ENCODE measurements around the gene HTRA3.

HTRA3 gene

GRCh38 chr4:8286719-8287342, 17.3 kb downstream of the HTRA3 start:
- Histone ChIP-seq H3K4me1 (ENCODE audit: control insufficient read depth, insufficient read depth, low read length, poor library complexity, severe bottlenecking) (no peaks in the 10 kb centered on the region), H3K4me3 (ENCODE audit: insufficient read depth, low read depth, low read length, poor library complexity, severe bottlenecking) (no peak overlapping the region), H3K36me3 (ENCODE audit: control insufficient read depth, insufficient read depth, low read length) (no peaks in the 10 kb centered on the region), H3K27me3 (replicated peaks; ENCODE audit: control insufficient read depth, insufficient read depth, low read length, poor library complexity, severe bottlenecking) (no peaks in the 10 kb centered on the region), H3K27ac (ENCODE audit: insufficient read depth, low read length, poor library complexity, severe bottlenecking) (no peak overlapping the region), H3K9me3 (ENCODE audit: control insufficient read depth, low read length) (no peaks in the 10 kb centered on the region)
- DNase-seq = no peak

- no peaks in the 10 kb centered on the region for H3K4me1 ChIP-seq (ENCODE audit: control insufficient read depth, insufficient read depth, low read length, poor library complexity, severe bottlenecking)
- H3K27ac ChIP-seq (ENCODE audit: insufficient read depth, low read length, poor library complexity, severe bottlenecking) = no peak overlapping the region
- DNase-seq = no peak
- H3K9me3 ChIP-seq (ENCODE audit: control insufficient read depth, low read length) = no peaks in the 10 kb centered on the region
- H3K27me3 ChIP-seq (replicated peaks; ENCODE audit: control insufficient read depth, insufficient read depth, low read length, poor library complexity, severe bottlenecking) = no peaks in the 10 kb centered on the region
- H3K4me3 ChIP-seq (ENCODE audit: insufficient read depth, low read depth, low read length, poor library complexity, severe bottlenecking) = no peak overlapping the region
- no peaks in the 10 kb centered on the region for H3K36me3 ChIP-seq (ENCODE audit: control insufficient read depth, insufficient read depth, low read length)
These were observed 18.1 kb downstream of the HTRA3 start for GRCh38 chr4:8287343-8288280.

- H3K36me3 ChIP-seq (ENCODE audit: control insufficient read depth, insufficient read depth, low read length) = no peaks in the 10 kb centered on the region
- H3K4me1 ChIP-seq (ENCODE audit: control insufficient read depth, insufficient read depth, low read length, poor library complexity, severe bottlenecking) = no peaks in the 10 kb centered on the region
- no peak for DNase-seq
- H3K4me3 ChIP-seq (ENCODE audit: insufficient read depth, low read depth, low read length, poor library complexity, severe bottlenecking) = no peak overlapping the region
- H3K27ac ChIP-seq (ENCODE audit: insufficient read depth, low read length, poor library complexity, severe bottlenecking) = no peak overlapping the region
- H3K27me3 ChIP-seq (replicated peaks; ENCODE audit: control insufficient read depth, insufficient read depth, low read length, poor library complexity, severe bottlenecking) = no peaks in the 10 kb centered on the region
- H3K9me3 ChIP-seq (ENCODE audit: control insufficient read depth, low read length) = no peaks in the 10 kb centered on the region
These were observed 19.7 kb downstream of the HTRA3 start for GRCh38 chr4:8289151-8289750.

- Histone ChIP-seq H3K4me3 (ENCODE audit: insufficient read depth, low read depth, low read length, poor library complexity, severe bottlenecking) (no peak overlapping the region), H3K27me3 (replicated peaks; ENCODE audit: control insufficient read depth, insufficient read depth, low read length, poor library complexity, severe bottlenecking) (no peaks in the 10 kb centered on the region), H3K9me3 (ENCODE audit: control insufficient read depth, low read length) (no peaks in the 10 kb centered on the region), H3K36me3 (ENCODE audit: control insufficient read depth, insufficient read depth, low read length) (no peaks in the 10 kb centered on the region), H3K27ac (ENCODE audit: insufficient read depth, low read length, poor library complexity, severe bottlenecking) (no peak overlapping the region), H3K4me1 (ENCODE audit: control insufficient read depth, insufficient read depth, low read length, poor library complexity, severe bottlenecking) (no peaks in the 10 kb centered on the region)
- no peak for DNase-seq
These were observed 20.6 kb downstream of the HTRA3 start for GRCh38 chr4:8289956-8290700.

- H3K36me3 ChIP-seq (ENCODE audit: control insufficient read depth, insufficient read depth, low read length) = no peaks in the 10 kb centered on the region
These were observed 21.1 kb downstream of the HTRA3 start for GRCh38 chr4:8290701-8290970.

GRCh38 chr4:8291036-8291682, 21.6 kb downstream of the HTRA3 start:
- H3K4me1 ChIP-seq (ENCODE audit: control insufficient read depth, insufficient read depth, low read length, poor library complexity, severe bottlenecking) = no peaks in the 10 kb centered on the region
- no peak overlapping the region for H3K4me3 ChIP-seq (ENCODE audit: insufficient read depth, low read depth, low read length, poor library complexity, severe bottlenecking)
- H3K27ac ChIP-seq (ENCODE audit: insufficient read depth, low read length, poor library complexity, severe bottlenecking) = no peak overlapping the region
- DNase-seq = no peak
- H3K27me3 ChIP-seq (replicated peaks; ENCODE audit: control insufficient read depth, insufficient read depth, low read length, poor library complexity, severe bottlenecking) = no peaks in the 10 kb centered on the region
- H3K36me3 ChIP-seq (ENCODE audit: control insufficient read depth, insufficient read depth, low read length) = no peaks in the 10 kb centered on the region
- no peaks in the 10 kb centered on the region for H3K9me3 ChIP-seq (ENCODE audit: control insufficient read depth, low read length)

More at GRCh38 chr4:8290701-8290970, 21.1 kb downstream of the HTRA3 start:
- H3K4me1 ChIP-seq (ENCODE audit: control insufficient read depth, insufficient read depth, low read length, poor library complexity, severe bottlenecking) = no peaks in the 10 kb centered on the region
- H3K27me3 ChIP-seq (replicated peaks; ENCODE audit: control insufficient read depth, insufficient read depth, low read length, poor library complexity, severe bottlenecking) = no peaks in the 10 kb centered on the region
- no peak overlapping the region for H3K4me3 ChIP-seq (ENCODE audit: insufficient read depth, low read depth, low read length, poor library complexity, severe bottlenecking)
- no peak overlapping the region for H3K27ac ChIP-seq (ENCODE audit: insufficient read depth, low read length, poor library complexity, severe bottlenecking)
- H3K9me3 ChIP-seq (ENCODE audit: control insufficient read depth, low read length) = no peaks in the 10 kb centered on the region
- DNase-seq = no peak

GRCh38 chr4:8291701-8292477, 22.3 kb downstream of the HTRA3 start:
- Histone ChIP-seq H3K4me1 (ENCODE audit: control insufficient read depth, insufficient read depth, low read length, poor library complexity, severe bottlenecking) (no peaks in the 10 kb centered on the region), H3K27me3 (replicated peaks; ENCODE audit: control insufficient read depth, insufficient read depth, low read length, poor library complexity, severe bottlenecking) (no peaks in the 10 kb centered on the region), H3K27ac (ENCODE audit: insufficient read depth, low read length, poor library complexity, severe bottlenecking) (no peak overlapping the region), H3K9me3 (ENCODE audit: control insufficient read depth, low read length) (no peaks in the 10 kb centered on the region), H3K4me3 (ENCODE audit: insufficient read depth, low read depth, low read length, poor library complexity, severe bottlenecking) (no peak overlapping the region), H3K36me3 (ENCODE audit: control insufficient read depth, insufficient read depth, low read length) (no peaks in the 10 kb centered on the region)
- DNase-seq = no peak

- Histone ChIP-seq H3K27ac (ENCODE audit: insufficient read depth, low read length, poor library complexity, severe bottlenecking) (no peak overlapping the region), H3K9me3 (ENCODE audit: control insufficient read depth, low read length) (no peaks in the 10 kb centered on the region), H3K27me3 (replicated peaks; ENCODE audit: control insufficient read depth, insufficient read depth, low read length, poor library complexity, severe bottlenecking) (no peaks in the 10 kb centered on the region), H3K4me1 (ENCODE audit: control insufficient read depth, insufficient read depth, low read length, poor library complexity, severe bottlenecking) (no peaks in the 10 kb centered on the region), H3K4me3 (ENCODE audit: insufficient read depth, low read depth, low read length, poor library complexity, severe bottlenecking) (no peak overlapping the region), H3K36me3 (ENCODE audit: control insufficient read depth, insufficient read depth, low read length) (no peaks in the 10 kb centered on the region)
- no peak for DNase-seq
These were observed 23.0 kb downstream of the HTRA3 start for GRCh38 chr4:8292478-8293107.
